Calu3 (cell line): Measurements from ENCODE around the gene PDE1C. TPM values are rescaled to one million over a fixed set of nuclear protein-coding genes. Genes with fewer than 3 reads are reported as not detected.

ENCODE experiments used
- BruUV-seq: library from RNA; stranded (reverse); fragments of 400-500 nt; replicated peaks from 2 replicates; lab custom pipeline; 2021; lab: Mats Ljungman, UMichigan
- CTCF ChIA-PET: fragments of 300-600 bp; sonication (Branson Sonifier 250); formaldehyde crosslinking; loops from one replicate; lab custom pipeline; 2022; ENCODE audit warnings: antibody characterized with exemption; lab: Charles Lee
- DNase-seq: peaks from one replicate; pipeline ENCODE4 v3.0.0; 2022
- H3K27ac Mint-ChIP-seq: one replicate; pipeline ENCODE4 v1.8.0; 2022; ENCODE audit warnings: mixed read lengths; ENCODE audit not compliant: unreplicated experiment
- H3K27me3 Mint-ChIP-seq: one replicate; pipeline ENCODE4 v1.8.0; 2022; ENCODE audit warnings: mixed read lengths; ENCODE audit not compliant: unreplicated experiment
- H3K36me3 Mint-ChIP-seq: one replicate; pipeline ENCODE4 v1.8.0; 2022; ENCODE audit warnings: mild to moderate bottlenecking, moderate library complexity, mixed read lengths; ENCODE audit not compliant: insufficient read depth, unreplicated experiment
- H3K4me1 Mint-ChIP-seq: one replicate; pipeline ENCODE4 v1.8.0; 2022; ENCODE audit warnings: mild to moderate bottlenecking, low read depth, mixed read lengths; ENCODE audit not compliant: unreplicated experiment
- H3K4me3 Mint-ChIP-seq: one replicate; pipeline ENCODE4 v1.8.0; 2022; ENCODE audit warnings: mild to moderate bottlenecking, low read depth, moderate library complexity, mixed read lengths; ENCODE audit not compliant: unreplicated experiment
- H3K9me3 Mint-ChIP-seq: one replicate; pipeline ENCODE4 v1.8.0; 2022; ENCODE audit warnings: low read depth, mixed read lengths; ENCODE audit not compliant: unreplicated experiment
- intact Hi-C: fragments of 100-400 bp; cut with micrococcal nuclease; formaldehyde crosslinking; loops from one replicate; pipeline ENCODE4 v1.10.0; 2022; ENCODE audit not compliant: unreplicated experiment
- total RNA-seq: library from RNA; stranded (reverse); gene quantifications from 2 replicates; pipeline ENCODE4 v1.2.3, GENCODE V29; 2022
- TF ChIP-seq, protein P1 (sequence below): fragments of 200-600 bp; IDR thresholded peaks from one replicate; pipeline ENCODE4 v1.8.0; 2022; ENCODE audit warnings: antibody characterized with exemption; ENCODE audit not compliant: unreplicated experiment

Gene PDE1C
- total RNA-seq, 1 experiment from 2014 or later, result 34.0 TPM

DNA sequence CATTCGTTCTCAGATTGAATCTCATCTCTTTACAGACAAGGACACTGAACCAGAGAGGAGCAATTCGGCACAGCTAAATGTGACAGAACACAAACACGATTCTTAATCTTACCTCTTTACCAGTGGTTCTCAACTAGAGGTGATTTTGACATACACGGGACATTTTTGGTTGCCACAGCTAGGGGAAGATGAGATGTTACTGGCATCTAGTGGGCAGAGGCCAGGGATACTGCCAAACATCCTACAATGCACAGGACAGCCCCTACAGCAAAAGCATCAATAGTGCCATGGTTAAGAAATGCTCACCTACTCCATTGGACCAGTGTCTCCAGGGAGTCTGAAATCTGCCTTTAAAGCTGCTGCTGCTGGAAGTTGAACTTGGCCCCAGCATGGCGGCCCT is 27.3 kb downstream of the PDE1C start:
- Mint-ChIP-seq H3K36me3 (no peaks in the 10 kb centered on the region), H3K4me1 (peaks cover 65% of the 10 kb centered on the region), H3K4me3 (no peak overlapping the region), H3K9me3 (peaks cover 4% of the 10 kb centered on the region), H3K27ac (no peak overlapping the region), H3K27me3 (no peaks in the 10 kb centered on the region)
- no peak for DNase-seq
- BruUV-seq, result no TSS peak
- intact Hi-C loops, result loop anchor here (1.0 to 2.0 kb wide), 3 partner anchors 122 to 260 kb away; no protein-coding TSS in a partner anchor
- CTCF ChIA-PET, result interaction anchor here (0.7 to 1.4 kb wide), 4 partner anchors 10 to 161 kb away, joined by 3 to 7 read pairs (median 4); no protein-coding TSS in a partner anchor
- TF ChIP-seq, protein P1, sequence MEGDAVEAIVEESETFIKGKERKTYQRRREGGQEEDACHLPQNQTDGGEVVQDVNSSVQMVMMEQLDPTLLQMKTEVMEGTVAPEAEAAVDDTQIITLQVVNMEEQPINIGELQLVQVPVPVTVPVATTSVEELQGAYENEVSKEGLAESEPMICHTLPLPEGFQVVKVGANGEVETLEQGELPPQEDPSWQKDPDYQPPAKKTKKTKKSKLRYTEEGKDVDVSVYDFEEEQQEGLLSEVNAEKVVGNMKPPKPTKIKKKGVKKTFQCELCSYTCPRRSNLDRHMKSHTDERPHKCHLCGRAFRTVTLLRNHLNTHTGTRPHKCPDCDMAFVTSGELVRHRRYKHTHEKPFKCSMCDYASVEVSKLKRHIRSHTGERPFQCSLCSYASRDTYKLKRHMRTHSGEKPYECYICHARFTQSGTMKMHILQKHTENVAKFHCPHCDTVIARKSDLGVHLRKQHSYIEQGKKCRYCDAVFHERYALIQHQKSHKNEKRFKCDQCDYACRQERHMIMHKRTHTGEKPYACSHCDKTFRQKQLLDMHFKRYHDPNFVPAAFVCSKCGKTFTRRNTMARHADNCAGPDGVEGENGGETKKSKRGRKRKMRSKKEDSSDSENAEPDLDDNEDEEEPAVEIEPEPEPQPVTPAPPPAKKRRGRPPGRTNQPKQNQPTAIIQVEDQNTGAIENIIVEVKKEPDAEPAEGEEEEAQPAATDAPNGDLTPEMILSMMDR, result no peak

DNA sequence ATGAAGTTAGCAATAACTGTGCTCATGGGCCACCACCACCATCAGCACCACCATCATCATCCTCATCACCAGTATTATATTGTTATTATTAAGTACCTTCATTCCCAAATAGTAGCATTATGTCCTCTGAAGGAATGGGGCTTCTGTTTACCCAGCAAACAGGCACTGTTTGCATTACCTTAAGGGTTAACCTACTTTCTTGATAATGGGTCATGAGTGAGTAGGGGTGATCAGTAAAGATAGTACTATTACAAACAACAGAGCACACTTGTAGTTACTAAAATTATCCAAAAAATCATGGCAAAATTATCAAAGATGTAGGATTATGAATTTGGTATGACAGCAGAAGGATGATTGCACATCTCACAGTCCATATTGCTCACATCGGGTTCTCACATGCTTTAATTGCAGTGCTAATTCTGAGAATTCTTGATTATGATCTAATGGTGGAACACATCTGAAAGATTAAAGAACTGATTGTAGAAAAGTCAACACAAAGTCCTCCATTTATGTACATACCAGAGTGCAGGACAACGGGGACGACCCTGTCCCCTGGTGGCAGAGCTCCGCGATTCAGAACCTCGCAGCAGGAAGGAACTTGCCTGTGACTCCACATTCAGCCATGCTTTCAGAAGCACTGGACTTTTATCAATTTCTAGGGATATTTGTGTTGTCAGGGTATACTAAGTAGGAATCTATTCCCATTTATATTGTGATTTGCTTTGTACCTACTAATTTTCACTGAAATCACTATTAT is 31.0 kb downstream of the PDE1C start:
- CTCF ChIA-PET, result interaction anchor here (0.8 to 1.8 kb wide), 8 partner anchors 13 to 298 kb away, joined by 3 to 7 read pairs (median 3); no protein-coding TSS in a partner anchor
- no peak overlapping the region for H3K4me3 Mint-ChIP-seq
- peak; percentile 77 for DNase-seq
- TF ChIP-seq, protein P1, result peak; percentile 79
- BruUV-seq, result no TSS peak
- H3K36me3 Mint-ChIP-seq, result peaks cover 10% of the 10 kb centered on the region
- no peaks in the 10 kb centered on the region for H3K27me3 Mint-ChIP-seq
- H3K4me1 Mint-ChIP-seq, result peaks cover 79% of the 10 kb centered on the region
- intact Hi-C loops, result loop anchor here (1.0 to 5.0 kb wide), 4 partner anchors 101 to 297 kb away; no protein-coding TSS in a partner anchor
- H3K27ac Mint-ChIP-seq, result no peak overlapping the region
- peaks cover 4% of the 10 kb centered on the region for H3K9me3 Mint-ChIP-seq

DNA sequence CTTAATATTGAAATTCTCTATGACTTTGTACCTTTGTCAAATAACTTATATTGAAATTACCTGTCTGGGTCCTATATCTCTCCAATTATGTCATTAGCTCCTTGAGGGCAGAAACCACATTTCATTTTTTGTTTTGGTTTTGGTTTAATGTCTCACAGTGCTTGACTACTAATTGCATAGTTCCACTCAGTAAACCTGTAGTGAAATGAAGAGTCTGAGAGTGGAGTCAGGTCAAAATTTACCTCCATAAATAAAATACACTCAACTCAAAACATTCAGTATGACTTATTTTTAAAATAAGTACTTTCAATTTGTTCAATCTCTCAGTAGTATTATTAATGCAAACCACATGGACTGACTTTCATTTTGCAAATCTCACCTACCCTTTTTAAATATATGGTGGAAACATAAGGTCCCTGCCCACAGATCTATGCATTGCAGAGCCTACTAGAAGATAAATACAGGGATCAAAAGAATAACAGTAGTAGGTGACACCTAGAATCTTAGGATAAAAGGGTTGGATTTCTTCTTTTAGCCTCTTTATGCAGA is 32.5 kb downstream of the PDE1C start:
- CTCF ChIA-PET, result interaction anchor here (0.7 to 1.8 kb wide), 3 partner anchors 10 to 99 kb away, joined by 3 to 7 read pairs (median 4); no protein-coding TSS in a partner anchor
- TF ChIP-seq, protein P1, result no peak
- H3K36me3 Mint-ChIP-seq, result peaks cover 15% of the 10 kb centered on the region
- BruUV-seq, result no TSS peak
- DNase-seq, result no peak
- H3K27me3 Mint-ChIP-seq, result no peaks in the 10 kb centered on the region
- peaks cover 82% of the 10 kb centered on the region for H3K4me1 Mint-ChIP-seq
- peaks cover 4% of the 10 kb centered on the region for H3K9me3 Mint-ChIP-seq
- peak overlapping the region; percentile 8 for H3K27ac Mint-ChIP-seq
- no peak overlapping the region for H3K4me3 Mint-ChIP-seq
- intact Hi-C loops, result loop anchor here (2.0 to 5.0 kb wide), 3 partner anchors 139 to 295 kb away; no protein-coding TSS in a partner anchor

DNA sequence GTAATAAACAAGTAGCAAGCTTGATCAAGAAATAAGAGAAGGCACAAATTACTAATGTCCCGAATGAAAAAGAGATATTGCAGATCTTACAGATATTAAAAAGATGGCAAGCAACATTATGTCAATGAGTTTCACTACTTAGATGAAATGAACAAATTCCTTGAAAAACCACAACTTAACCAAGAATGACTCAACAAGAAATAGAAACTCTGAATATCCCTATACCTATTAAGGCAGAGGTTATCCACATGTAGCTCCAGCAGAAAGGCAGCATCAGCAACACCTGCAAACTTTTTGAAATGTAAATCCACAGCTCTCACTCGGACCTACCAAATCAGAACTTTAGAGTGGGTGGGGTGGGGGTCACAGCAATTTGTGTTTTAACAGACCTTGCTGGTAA is 33.6 kb downstream of the PDE1C start:
- no peak overlapping the region for H3K4me3 Mint-ChIP-seq
- TF ChIP-seq, protein P1, result no peak
- H3K27ac Mint-ChIP-seq, result peak overlapping the region; percentile 2
- H3K36me3 Mint-ChIP-seq, result peaks cover 15% of the 10 kb centered on the region
- peaks cover 4% of the 10 kb centered on the region for H3K9me3 Mint-ChIP-seq
- H3K4me1 Mint-ChIP-seq, result peaks cover 92% of the 10 kb centered on the region
- intact Hi-C loops, result loop anchor here (5.0 kb wide), 1 partner anchor 294 kb away; no protein-coding TSS in a partner anchor
- no peak for DNase-seq
- CTCF ChIA-PET, result interaction anchor here (1.8 to 2.1 kb wide), 2 partner anchors 98 to 126 kb away, joined by 5 to 8 read pairs; no protein-coding TSS in a partner anchor
- H3K27me3 Mint-ChIP-seq, result no peaks in the 10 kb centered on the region
- BruUV-seq, result no TSS peak
